Measurements from ENCODE around the gene SOCS3. TPM values are rescaled to one million over a fixed set of nuclear protein-coding genes. Genes with fewer than 3 reads are reported as not detected.
A peak's percentile ranks its signal among the peaks of the same experiment; 100 is the strongest.

SOCS3 gene
- polyA plus RNA-seq, 2 donors: 6.6 to 20.1 TPM

DNA sequence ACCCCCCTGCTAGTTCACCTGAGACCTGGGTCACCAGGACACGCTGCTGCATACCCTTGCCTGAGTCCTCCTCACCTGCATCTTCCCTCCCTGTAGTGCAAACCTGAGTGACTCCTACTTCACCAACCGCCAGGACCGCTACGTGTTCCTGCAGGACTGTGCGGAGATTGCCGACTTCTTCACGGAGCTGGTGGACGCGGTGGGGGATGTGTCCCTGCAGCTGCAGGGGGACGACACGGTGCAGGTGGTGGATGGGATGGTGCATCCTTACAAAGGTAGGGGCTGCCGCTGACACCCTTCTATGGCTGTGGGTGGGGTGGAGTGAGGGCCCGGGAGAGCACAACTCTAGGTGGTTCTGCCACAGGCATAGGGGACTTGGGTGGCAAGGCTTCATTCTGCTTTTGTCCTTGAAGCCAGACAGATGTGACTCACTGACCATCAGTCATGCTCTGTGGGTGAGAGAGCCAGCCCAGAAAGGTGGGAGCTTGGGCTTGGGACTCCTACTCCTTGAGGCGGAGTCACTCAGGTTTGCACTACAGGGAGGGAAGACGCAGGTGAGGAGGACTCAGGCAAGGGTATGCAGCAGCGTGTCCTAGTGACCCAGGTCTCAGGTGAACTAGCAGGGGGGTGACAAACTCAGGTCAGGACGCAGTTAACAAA, 40.8 kb upstream of the SOCS3 start:
- 82 to 88% methylated on average over 17 of the region's 17 CpGs for WGBS, 2 donors
- Histone ChIP-seq H3K36me3 (ENCODE audit: control insufficient read depth in 2 of 2, insufficient read depth in 2 of 2, low read length in 1 of 2) (peaks cover 21 to 59% of the 10 kb centered on the region in 2 donors), H3K4me3 (ENCODE audit: low read depth in 1 of 2, low read length in 2 of 2) (no peak overlapping the region), H3K27ac (ENCODE audit: low read depth in 2 of 2, low read length in 1 of 2) (no peak overlapping the region), H3K27me3 (ENCODE audit: control insufficient read depth in 1 of 2, insufficient read depth in 2 of 2, low read length in 2 of 2) (no peaks in the 10 kb centered on the region), H3K4me1 (ENCODE audit: control insufficient read depth in 2 of 2, insufficient read depth in 2 of 2, low read length in 1 of 2) (peaks cover 0 to 15% of the 10 kb centered on the region in 2 donors), H3K9me3 (ENCODE audit: control insufficient read depth in 2 of 2, insufficient read depth in 1 of 2, low read depth in 1 of 2, low read length in 1 of 2) (no peaks in the 10 kb centered on the region)

DNA sequence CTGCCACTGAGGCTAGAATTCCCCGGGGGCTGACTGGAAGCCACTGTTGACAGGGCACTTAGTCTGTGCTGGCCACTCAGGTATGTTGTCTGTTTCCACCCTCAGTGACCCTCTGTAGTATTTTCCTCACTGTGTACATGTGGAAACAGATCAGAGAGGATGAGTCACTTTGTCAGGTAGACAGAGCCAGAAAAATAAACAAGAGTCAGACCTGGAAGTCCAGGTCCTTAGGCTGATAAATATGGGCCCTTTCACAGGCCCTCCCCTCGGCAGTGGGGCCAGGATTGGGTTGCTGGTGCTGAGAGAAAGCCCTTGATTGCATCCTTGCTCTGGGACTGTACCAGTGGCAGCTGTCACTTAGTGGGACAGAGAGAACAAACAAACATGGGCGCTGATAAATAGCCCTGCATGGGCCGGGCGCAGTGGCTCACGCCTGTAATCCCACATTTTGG, 39.8 kb upstream of the SOCS3 start:
- peaks cover 21 to 59% of the 10 kb centered on the region in 2 donors for H3K36me3 ChIP-seq (ENCODE audit: control insufficient read depth in 2 of 2, insufficient read depth in 2 of 2, low read length in 1 of 2)
- peaks cover 0 to 15% of the 10 kb centered on the region in 2 donors for H3K4me1 ChIP-seq (ENCODE audit: control insufficient read depth in 2 of 2, insufficient read depth in 2 of 2, low read length in 1 of 2)
- no peak overlapping the region for H3K4me3 ChIP-seq (ENCODE audit: low read depth in 1 of 2, low read length in 2 of 2)
- H3K27ac ChIP-seq (ENCODE audit: low read depth in 2 of 2, low read length in 1 of 2): no peak overlapping the region
- 67 to 68% methylated on average over 6 of the region's 6 CpGs for WGBS, 2 donors
- no peaks in the 10 kb centered on the region for H3K27me3 ChIP-seq (ENCODE audit: control insufficient read depth in 1 of 2, insufficient read depth in 2 of 2, low read length in 2 of 2)
- H3K9me3 ChIP-seq (ENCODE audit: control insufficient read depth in 2 of 2, insufficient read depth in 1 of 2, low read depth in 1 of 2, low read length in 1 of 2): no peaks in the 10 kb centered on the region

DNA sequence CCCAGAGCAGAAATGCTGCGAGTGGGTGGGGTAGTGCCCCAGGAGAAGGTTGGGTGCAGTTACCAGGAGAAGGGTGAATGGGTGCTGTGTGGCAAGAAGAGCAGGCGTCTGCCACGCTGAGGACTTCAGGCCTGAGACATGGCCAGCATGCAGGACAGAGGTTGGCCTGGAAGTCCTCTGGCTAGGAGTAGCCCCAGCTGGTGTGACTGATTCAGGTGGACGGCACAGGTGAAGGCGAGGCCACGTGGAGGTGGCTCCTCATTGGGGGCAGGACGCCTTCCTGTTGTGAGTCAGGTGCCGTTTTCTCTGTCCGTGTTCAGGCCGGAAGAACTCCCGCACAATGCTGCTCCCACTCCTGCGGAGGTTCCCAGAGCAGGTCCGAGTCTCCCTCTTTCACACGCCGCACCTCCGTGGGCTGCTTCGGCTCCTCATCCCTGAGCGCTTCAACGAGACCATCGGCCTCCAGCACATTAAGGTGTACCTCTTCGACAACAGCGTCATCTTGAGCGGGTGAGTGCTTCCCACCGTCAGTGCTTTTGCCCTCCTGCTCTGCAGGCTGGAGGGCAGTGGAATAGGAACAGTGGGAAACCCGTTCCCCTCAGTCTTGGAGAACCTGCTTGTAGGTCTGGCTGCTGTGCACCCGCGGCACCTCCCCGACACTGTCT, 39.3 kb upstream of the SOCS3 start:
- no peak overlapping the region for H3K4me3 ChIP-seq (ENCODE audit: low read depth in 1 of 2, low read length in 2 of 2)
- H3K4me1 ChIP-seq (ENCODE audit: control insufficient read depth in 2 of 2, insufficient read depth in 2 of 2, low read length in 1 of 2): peaks cover 0 to 15% of the 10 kb centered on the region in 2 donors
- H3K27me3 ChIP-seq (ENCODE audit: control insufficient read depth in 1 of 2, insufficient read depth in 2 of 2, low read length in 2 of 2): no peaks in the 10 kb centered on the region
- no peaks in the 10 kb centered on the region for H3K9me3 ChIP-seq (ENCODE audit: control insufficient read depth in 2 of 2, insufficient read depth in 1 of 2, low read depth in 1 of 2, low read length in 1 of 2)
- 82 to 86% methylated on average over 28 of the region's 28 CpGs for WGBS, 2 donors
- H3K27ac ChIP-seq (ENCODE audit: low read depth in 2 of 2, low read length in 1 of 2): no peak overlapping the region
- H3K36me3 ChIP-seq (ENCODE audit: control insufficient read depth in 2 of 2, insufficient read depth in 2 of 2, low read length in 1 of 2): peaks cover 21 to 57% of the 10 kb centered on the region in 2 donors

DNA sequence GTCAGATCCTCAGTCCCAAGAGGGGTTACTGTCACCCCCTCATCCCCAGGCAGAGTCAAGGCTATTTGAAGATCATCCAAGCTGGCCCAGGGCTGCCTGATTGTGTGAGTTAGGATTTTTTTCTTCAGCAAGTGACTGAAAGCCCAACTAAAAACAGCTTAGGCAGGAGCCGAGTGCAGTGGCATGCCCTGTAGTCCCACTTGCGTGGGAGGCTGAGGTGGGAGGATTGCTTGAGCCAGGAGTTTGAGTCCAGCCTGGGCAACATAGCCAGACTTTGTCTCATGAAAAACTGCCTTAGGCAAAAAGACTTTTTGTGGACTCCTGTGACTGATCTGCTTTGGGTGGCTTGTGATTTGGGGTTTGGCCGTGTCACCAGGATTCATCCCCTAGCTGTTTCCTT, 38.5 kb upstream of the SOCS3 start:
- Histone ChIP-seq H3K36me3 (ENCODE audit: control insufficient read depth in 2 of 2, insufficient read depth in 2 of 2, low read length in 1 of 2) (peaks cover 20 to 52% of the 10 kb centered on the region in 2 donors), H3K4me1 (ENCODE audit: control insufficient read depth in 2 of 2, insufficient read depth in 2 of 2, low read length in 1 of 2) (peaks cover 0 to 15% of the 10 kb centered on the region in 2 donors), H3K4me3 (ENCODE audit: low read depth in 1 of 2, low read length in 2 of 2) (no peak overlapping the region), H3K27me3 (ENCODE audit: control insufficient read depth in 1 of 2, insufficient read depth in 2 of 2, low read length in 2 of 2) (no peaks in the 10 kb centered on the region), H3K9me3 (ENCODE audit: control insufficient read depth in 2 of 2, insufficient read depth in 1 of 2, low read depth in 1 of 2, low read length in 1 of 2) (no peaks in the 10 kb centered on the region), H3K27ac (ENCODE audit: low read depth in 2 of 2, low read length in 1 of 2) (no peak overlapping the region)
- WGBS, 2 donors: 87 to 93% methylated on average over 3 of the region's 3 CpGs

DNA sequence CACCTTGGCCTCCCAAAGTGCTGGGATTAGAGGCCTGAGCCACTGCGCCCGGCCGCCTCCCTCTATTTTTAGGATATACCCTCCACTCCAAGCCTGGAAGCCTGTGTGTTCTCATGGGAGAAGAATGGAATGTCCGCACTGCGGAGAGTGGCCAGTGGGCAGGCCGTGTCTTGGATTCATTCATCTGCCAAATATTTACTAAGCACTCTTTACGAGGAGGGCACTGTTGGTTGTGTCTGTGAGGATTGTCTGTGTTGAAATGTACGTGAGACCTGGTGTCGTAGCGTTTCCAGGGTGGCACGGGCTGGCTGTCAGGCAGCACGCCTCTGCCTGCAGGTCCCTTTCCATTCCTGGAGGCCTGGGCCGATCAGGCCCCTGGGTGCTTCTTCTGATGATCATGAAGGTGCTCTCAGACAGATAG, 37.8 kb upstream of the SOCS3 start:
- H3K27ac ChIP-seq (ENCODE audit: low read depth in 2 of 2, low read length in 1 of 2): no peak overlapping the region
- 60 to 69% methylated on average over 13 of the region's 13 CpGs for WGBS, 2 donors
- peaks cover 0 to 15% of the 10 kb centered on the region in 2 donors for H3K4me1 ChIP-seq (ENCODE audit: control insufficient read depth in 2 of 2, insufficient read depth in 2 of 2, low read length in 1 of 2)

GRCh38 chr17:78396441-78397337, 36.8 kb upstream of the SOCS3 start:
- Histone ChIP-seq H3K27me3 (ENCODE audit: control insufficient read depth in 1 of 2, insufficient read depth in 2 of 2, low read length in 2 of 2) (no peaks in the 10 kb centered on the region), H3K4me1 (ENCODE audit: control insufficient read depth in 2 of 2, insufficient read depth in 2 of 2, low read length in 1 of 2) (peaks cover 0 to 15% of the 10 kb centered on the region in 2 donors), H3K9me3 (ENCODE audit: control insufficient read depth in 2 of 2, insufficient read depth in 1 of 2, low read depth in 1 of 2, low read length in 1 of 2) (no peaks in the 10 kb centered on the region), H3K27ac (ENCODE audit: low read depth in 2 of 2, low read length in 1 of 2) (no peak overlapping the region), H3K36me3 (ENCODE audit: control insufficient read depth in 2 of 2, insufficient read depth in 2 of 2, low read length in 1 of 2) (peaks cover 14 to 42% of the 10 kb centered on the region in 2 donors), H3K4me3 (ENCODE audit: low read depth in 1 of 2, low read length in 2 of 2) (no peak overlapping the region)
- WGBS, 2 donors: 73 to 77% methylated on average over 14 of the region's 14 CpGs

More for the DNA sequence above, 37.8 kb upstream of the SOCS3 start:
- Histone ChIP-seq H3K4me3 (ENCODE audit: low read depth in 1 of 2, low read length in 2 of 2) (no peak overlapping the region), H3K36me3 (ENCODE audit: control insufficient read depth in 2 of 2, insufficient read depth in 2 of 2, low read length in 1 of 2) (peaks cover 14 to 49% of the 10 kb centered on the region in 2 donors), H3K9me3 (ENCODE audit: control insufficient read depth in 2 of 2, insufficient read depth in 1 of 2, low read depth in 1 of 2, low read length in 1 of 2) (no peaks in the 10 kb centered on the region), H3K27me3 (ENCODE audit: control insufficient read depth in 1 of 2, insufficient read depth in 2 of 2, low read length in 2 of 2) (no peaks in the 10 kb centered on the region)

DNA sequence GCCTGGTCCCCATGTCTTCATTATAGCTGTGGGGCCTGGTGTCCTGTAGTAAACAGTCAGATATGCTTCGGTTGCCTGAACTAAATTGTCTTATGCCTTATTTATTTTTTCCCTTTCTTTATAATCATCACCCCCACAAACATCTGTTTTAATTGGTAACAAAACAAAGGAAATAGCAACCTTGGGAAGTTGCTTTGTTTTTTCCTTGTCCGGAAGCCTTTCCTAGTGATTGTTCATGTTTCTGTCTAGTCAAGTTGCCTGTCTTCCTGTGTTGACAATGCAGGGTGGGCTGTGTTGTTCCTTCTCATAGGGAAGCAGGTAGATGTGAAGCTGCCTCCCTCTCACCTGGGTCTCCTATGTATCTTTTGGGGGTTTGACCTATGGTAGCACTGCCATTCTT, 35.3 kb upstream of the SOCS3 start:
- 89 to 92% methylated on average over 2 of the region's 2 CpGs for WGBS, 2 donors
- H3K27me3 ChIP-seq (ENCODE audit: control insufficient read depth in 1 of 2, insufficient read depth in 2 of 2, low read length in 2 of 2): no peaks in the 10 kb centered on the region
- H3K9me3 ChIP-seq (ENCODE audit: control insufficient read depth in 2 of 2, insufficient read depth in 1 of 2, low read depth in 1 of 2, low read length in 1 of 2): no peaks in the 10 kb centered on the region
- H3K4me1 ChIP-seq (ENCODE audit: control insufficient read depth in 2 of 2, insufficient read depth in 2 of 2, low read length in 1 of 2): peaks cover 2 to 11% of the 10 kb centered on the region in 2 donors
- H3K27ac ChIP-seq (ENCODE audit: low read depth in 2 of 2, low read length in 1 of 2): peak overlapping the region in 1 of 2 donors; percentile 11
- H3K4me3 ChIP-seq (ENCODE audit: low read depth in 1 of 2, low read length in 2 of 2): no peak overlapping the region
- peaks cover 8 to 30% of the 10 kb centered on the region in 2 donors for H3K36me3 ChIP-seq (ENCODE audit: control insufficient read depth in 2 of 2, insufficient read depth in 2 of 2, low read length in 1 of 2)

GRCh38 chr17:78394209-78394608, 34.3 kb upstream of the SOCS3 start:
- 57 to 73% methylated on average over 7 of the region's 7 CpGs for WGBS, 2 donors
- Histone ChIP-seq H3K4me1 (ENCODE audit: control insufficient read depth in 2 of 2, insufficient read depth in 2 of 2, low read length in 1 of 2) (peaks cover 2 to 6% of the 10 kb centered on the region in 2 donors), H3K9me3 (ENCODE audit: control insufficient read depth in 2 of 2, insufficient read depth in 1 of 2, low read depth in 1 of 2, low read length in 1 of 2) (no peaks in the 10 kb centered on the region), H3K36me3 (ENCODE audit: control insufficient read depth in 2 of 2, insufficient read depth in 2 of 2, low read length in 1 of 2) (peaks cover 6 to 22% of the 10 kb centered on the region in 2 donors), H3K27ac (ENCODE audit: low read depth in 2 of 2, low read length in 1 of 2) (no peak overlapping the region), H3K27me3 (ENCODE audit: control insufficient read depth in 1 of 2, insufficient read depth in 2 of 2, low read length in 2 of 2) (no peaks in the 10 kb centered on the region), H3K4me3 (ENCODE audit: low read depth in 1 of 2, low read length in 2 of 2) (no peak overlapping the region)

- 81 to 87% methylated on average over 4 of the region's 4 CpGs for WGBS, 2 donors
- Histone ChIP-seq H3K4me3 (ENCODE audit: low read depth in 1 of 2, low read length in 2 of 2) (no peak overlapping the region), H3K36me3 (ENCODE audit: control insufficient read depth in 2 of 2, insufficient read depth in 2 of 2, low read length in 1 of 2) (peaks cover 3 to 16% of the 10 kb centered on the region in 2 donors), H3K27ac (ENCODE audit: low read depth in 2 of 2, low read length in 1 of 2) (peak overlapping the region in 1 of 2 donors; percentile 39), H3K27me3 (ENCODE audit: control insufficient read depth in 1 of 2, insufficient read depth in 2 of 2, low read length in 2 of 2) (no peaks in the 10 kb centered on the region), H3K9me3 (ENCODE audit: control insufficient read depth in 2 of 2, insufficient read depth in 1 of 2, low read depth in 1 of 2, low read length in 1 of 2) (no peaks in the 10 kb centered on the region), H3K4me1 (ENCODE audit: control insufficient read depth in 2 of 2, insufficient read depth in 2 of 2, low read length in 1 of 2) (peaks cover 2 to 4% of the 10 kb centered on the region in 2 donors)
Observed at GRCh38 chr17:78393575-78393974, 33.7 kb upstream of the SOCS3 start.
